Activated naive CD4-positive, alpha-beta T cell treated with anti-CD3 and anti-CD28 coated beads, Interleukin-2, amount 50 U/mL, for 24 hours (primary cell): ENCODE results near the gene PEPD.

ENCODE experiments used
- H3K27ac Mint-ChIP-seq: one replicate; pipeline ENCODE4 v1.8.0; 2021; ENCODE audit warnings: mild to moderate bottlenecking, mixed read lengths
- H3K27me3 Mint-ChIP-seq: one replicate; pipeline ENCODE4 v1.8.0; 2021; ENCODE audit warnings: mixed read lengths
- H3K36me3 Mint-ChIP-seq: one replicate; pipeline ENCODE4 v1.8.0; 2021; ENCODE audit warnings: mixed read lengths
- H3K4me1 Mint-ChIP-seq: one replicate; pipeline ENCODE4 v1.8.0; 2021; ENCODE audit warnings: mixed read lengths
- H3K4me3 Mint-ChIP-seq: one replicate; pipeline ENCODE4 v1.8.0; 2021; ENCODE audit warnings: mild to moderate bottlenecking, mixed read lengths
- H3K9me3 Mint-ChIP-seq: one replicate; pipeline ENCODE4 v1.8.0; 2021; ENCODE audit warnings: mixed read lengths

The PEPD gene

DNA sequence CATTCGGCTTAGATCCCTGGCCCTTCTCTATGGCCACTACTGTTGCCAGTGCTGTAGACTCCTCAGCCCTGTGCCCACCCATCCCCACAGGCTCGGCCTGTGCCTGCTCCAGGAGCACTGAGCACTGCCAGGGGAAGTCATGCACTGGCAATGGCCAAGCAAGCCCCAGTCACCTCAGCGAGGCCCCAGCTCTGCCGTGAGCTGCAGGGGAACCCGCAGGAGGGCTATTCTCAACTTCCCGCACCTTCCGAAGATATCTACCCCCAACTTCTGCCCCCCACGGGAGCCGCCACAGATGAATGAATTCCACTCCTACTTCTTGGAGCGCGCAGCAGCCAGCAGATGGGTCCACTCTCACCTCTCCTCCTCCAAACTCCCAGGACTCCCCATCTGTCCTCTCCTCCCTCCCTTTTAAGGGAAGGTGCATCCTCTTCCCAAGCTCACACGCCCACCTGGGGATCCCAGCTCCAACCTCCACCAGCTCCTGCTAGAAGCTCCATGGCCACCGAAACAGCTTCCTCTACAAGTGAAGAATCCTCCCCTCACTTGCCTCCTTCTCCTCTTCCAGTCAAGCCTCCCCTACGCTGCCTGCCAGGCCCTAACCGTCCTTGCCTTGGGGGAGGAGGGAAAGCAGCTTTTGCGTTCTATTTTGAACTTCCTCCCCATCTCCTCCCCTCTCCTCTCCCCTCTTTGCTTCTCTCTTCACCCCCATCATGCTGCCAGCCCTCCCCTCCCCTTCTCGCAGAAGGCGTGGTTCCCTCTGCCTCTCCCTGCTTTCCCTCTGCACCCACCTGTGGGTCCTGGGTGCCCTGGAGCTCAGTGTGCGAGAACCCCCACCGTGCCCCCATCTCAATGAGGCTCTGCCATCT lies 52.2 kb downstream of the PEPD start:
- Mint-ChIP-seq H3K36me3 (no peaks in the 10 kb centered on the region), H3K4me3 (no peak overlapping the region), H3K27me3 (no peaks in the 10 kb centered on the region), H3K4me1 (no peaks in the 10 kb centered on the region), H3K27ac (no peak overlapping the region), H3K9me3 (no peaks in the 10 kb centered on the region)

DNA sequence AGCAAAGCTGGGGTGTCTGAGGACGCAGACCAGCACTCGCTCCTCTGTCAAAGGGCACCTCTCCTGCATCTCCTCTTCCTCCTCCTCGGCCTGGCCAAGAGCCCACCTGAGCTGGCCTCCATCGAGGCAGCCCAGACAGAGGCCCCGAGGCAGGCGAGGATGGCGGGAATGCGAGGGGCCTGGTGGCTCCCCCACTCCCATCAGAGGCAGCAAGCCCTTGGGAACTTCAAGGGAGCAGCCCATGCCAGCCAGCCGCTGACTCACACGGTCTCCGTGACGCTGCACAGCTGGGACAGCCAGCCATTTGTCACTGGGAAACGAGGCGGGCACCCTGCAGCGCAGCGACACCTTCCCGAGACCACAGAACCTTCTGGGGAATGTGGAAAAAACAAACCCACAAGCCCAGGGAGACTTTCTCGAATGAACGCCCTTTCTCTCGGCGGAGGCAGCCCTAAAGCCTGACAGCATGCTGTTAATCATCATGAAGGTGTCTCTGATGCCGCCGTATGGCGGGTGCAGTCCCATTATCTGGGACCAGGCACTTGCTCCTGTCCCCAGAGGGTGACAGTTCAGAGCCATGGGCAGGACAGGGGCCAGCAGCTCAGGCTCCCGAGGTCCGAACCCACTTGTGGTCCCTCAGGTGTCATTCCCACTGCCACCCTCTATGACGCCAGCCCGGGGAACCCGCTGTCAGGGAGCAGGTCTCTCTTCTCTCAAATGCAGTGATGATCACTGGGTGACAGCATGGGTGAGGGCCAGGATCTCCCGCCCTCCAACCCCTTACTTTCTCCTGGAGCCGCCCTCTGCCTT lies 53.0 kb downstream of the PEPD start:
- H3K27me3 Mint-ChIP-seq = no peaks in the 10 kb centered on the region
- no peaks in the 10 kb centered on the region for H3K36me3 Mint-ChIP-seq
- H3K27ac Mint-ChIP-seq = no peak overlapping the region
- H3K9me3 Mint-ChIP-seq = no peaks in the 10 kb centered on the region
- H3K4me1 Mint-ChIP-seq = no peaks in the 10 kb centered on the region
- H3K4me3 Mint-ChIP-seq = no peak overlapping the region

DNA sequence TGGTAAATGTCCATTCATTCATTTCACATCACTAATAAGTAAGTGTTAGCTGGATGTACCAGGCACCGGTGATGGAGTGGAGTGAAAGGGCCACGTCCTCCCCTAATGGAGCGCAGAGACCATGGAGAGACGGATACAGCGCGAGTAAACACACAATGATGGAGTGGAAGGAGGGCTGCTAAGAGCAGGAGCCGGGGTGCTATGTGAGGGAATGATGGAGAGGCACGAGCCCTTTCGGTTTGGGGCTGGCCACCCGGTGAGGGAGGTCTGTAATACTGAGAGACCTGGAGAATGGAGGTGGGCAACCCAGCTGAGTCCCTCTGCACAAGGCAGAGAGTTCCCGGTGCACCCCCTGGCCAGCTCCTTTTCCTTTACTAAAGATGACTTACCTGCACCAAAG lies 53.7 kb downstream of the PEPD start:
- Mint-ChIP-seq H3K36me3 (no peaks in the 10 kb centered on the region), H3K9me3 (no peaks in the 10 kb centered on the region), H3K27ac (no peak overlapping the region), H3K4me1 (no peaks in the 10 kb centered on the region), H3K4me3 (no peak overlapping the region), H3K27me3 (no peaks in the 10 kb centered on the region)

DNA sequence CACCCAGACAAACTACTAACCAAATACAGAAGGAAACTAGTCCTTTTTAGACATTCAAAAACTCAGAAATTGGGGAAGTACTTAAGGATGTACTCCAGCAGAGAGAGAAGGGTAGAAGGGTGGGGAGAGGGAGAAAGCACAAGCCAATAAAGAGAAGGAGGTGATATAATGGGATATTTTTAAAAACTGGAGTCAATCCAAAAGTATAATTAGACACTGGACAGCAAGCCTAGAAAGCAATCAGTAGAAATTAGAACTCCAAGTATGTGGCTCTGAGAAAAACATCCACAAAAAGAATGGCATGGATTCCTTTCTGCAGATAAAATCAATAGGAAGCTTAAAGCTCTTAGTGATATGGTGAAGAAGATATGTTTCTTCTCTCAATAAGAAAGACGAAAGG lies 55.8 kb downstream of the PEPD start:
- no peak overlapping the region for H3K27ac Mint-ChIP-seq
- H3K36me3 Mint-ChIP-seq = no peaks in the 10 kb centered on the region
- no peaks in the 10 kb centered on the region for H3K4me1 Mint-ChIP-seq
- no peaks in the 10 kb centered on the region for H3K9me3 Mint-ChIP-seq
- H3K4me3 Mint-ChIP-seq = no peak overlapping the region
- H3K27me3 Mint-ChIP-seq = no peaks in the 10 kb centered on the region

DNA sequence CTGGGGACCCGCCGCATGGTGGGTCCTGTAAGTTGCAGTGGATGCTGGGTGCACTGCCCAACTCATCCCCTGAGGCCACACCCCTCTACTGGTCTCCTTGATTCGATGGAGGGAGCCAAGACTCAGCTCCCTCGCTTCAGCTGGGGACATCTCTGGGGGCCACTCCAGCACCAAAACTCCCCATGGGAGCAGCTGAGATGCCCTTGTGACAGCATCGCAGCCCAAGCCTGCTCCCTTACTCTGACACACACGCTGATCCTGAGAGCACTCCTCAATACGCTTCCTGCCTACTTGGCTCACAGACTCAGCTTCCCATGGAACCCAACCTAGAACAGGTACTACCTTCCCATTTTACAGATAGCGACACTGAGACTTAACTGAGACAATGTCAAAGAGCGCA lies 56.2 kb downstream of the PEPD start:
- no peaks in the 10 kb centered on the region for H3K36me3 Mint-ChIP-seq
- H3K27me3 Mint-ChIP-seq = no peaks in the 10 kb centered on the region
- H3K27ac Mint-ChIP-seq = no peak overlapping the region
- H3K4me1 Mint-ChIP-seq = no peaks in the 10 kb centered on the region
- no peaks in the 10 kb centered on the region for H3K9me3 Mint-ChIP-seq
- H3K4me3 Mint-ChIP-seq = no peak overlapping the region

DNA sequence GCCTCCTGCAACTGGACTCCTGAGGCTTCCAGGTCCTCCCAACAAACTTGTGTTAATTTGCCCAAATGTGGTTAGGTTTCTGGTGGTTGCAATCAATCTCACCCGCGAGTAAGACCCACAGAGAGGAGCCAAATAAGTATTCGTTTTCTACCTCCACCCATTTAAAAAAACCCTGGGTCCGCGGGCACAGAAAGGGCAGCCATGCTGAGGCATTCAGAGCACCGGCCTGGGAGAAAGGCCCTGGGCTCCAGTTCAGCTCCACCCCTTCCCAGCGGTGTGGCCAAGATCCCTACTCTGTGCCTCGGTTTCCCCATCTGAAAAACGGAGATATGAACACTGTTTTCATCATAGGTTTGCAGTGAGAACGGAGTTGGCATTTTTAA lies 56.9 kb downstream of the PEPD start:
- Mint-ChIP-seq H3K27ac (no peak overlapping the region), H3K36me3 (no peaks in the 10 kb centered on the region), H3K27me3 (no peaks in the 10 kb centered on the region), H3K4me3 (no peak overlapping the region), H3K4me1 (no peaks in the 10 kb centered on the region), H3K9me3 (no peaks in the 10 kb centered on the region)

DNA sequence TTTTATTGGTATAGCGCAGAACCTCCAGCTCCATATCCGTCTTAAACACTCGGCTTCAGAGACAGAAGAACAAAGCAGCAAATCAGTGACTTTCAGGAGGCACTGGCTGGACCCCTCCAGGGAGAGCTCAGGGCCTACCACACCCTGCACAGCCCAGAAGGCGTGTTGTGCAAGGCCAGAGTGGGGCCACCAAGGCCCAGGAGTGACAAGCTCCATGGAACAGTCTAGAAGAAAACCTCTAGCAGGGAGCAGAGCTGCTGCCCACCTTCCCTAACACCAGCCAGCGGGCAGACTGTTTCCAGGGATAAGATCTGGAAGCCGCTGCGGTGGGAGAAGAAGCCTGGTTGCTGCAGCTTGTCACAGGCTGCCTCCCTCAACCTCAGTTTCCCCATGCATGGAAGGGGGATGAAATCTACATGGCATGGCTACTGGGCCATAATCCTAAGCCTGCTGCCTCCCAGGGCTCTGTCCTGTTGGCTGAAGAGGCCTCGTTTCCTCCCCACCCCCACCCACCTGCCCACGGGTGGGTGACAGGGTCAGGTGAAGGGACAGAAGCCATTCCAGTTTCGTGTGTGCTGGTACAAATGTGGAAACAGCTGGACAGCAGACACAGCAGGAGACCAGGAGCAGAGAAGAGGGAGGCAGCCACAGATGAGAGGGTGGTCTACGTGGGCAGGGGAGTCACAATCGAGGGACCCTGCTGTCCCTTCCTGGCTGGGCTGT lies 57.4 kb downstream of the PEPD start:
- Mint-ChIP-seq H3K36me3 (no peaks in the 10 kb centered on the region), H3K9me3 (no peaks in the 10 kb centered on the region), H3K4me3 (no peak overlapping the region), H3K27me3 (no peaks in the 10 kb centered on the region), H3K4me1 (no peaks in the 10 kb centered on the region), H3K27ac (no peak overlapping the region)

DNA sequence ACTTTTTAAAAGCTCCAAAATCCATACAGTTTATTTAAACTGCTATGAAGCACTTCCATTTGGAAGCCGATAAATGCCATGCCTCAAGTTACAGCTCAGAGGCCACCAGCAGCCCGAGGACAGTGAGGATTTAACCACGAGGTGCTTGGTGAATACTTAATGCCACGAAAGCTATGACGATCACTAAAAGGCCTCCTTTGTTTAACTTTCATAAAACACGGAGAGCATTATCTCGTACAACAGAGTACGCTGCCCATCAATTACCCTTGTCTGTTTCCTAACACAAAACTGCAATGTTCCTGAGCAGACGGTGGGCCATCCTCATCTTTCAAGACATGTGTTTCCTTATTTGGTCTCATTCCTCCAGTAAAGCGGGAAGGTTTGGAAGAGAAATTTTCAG lies 58.4 kb downstream of the PEPD start:
- Mint-ChIP-seq H3K4me3 (no peak overlapping the region), H3K27ac (no peak overlapping the region), H3K9me3 (no peaks in the 10 kb centered on the region), H3K27me3 (no peaks in the 10 kb centered on the region), H3K4me1 (no peaks in the 10 kb centered on the region), H3K36me3 (no peaks in the 10 kb centered on the region)

DNA sequence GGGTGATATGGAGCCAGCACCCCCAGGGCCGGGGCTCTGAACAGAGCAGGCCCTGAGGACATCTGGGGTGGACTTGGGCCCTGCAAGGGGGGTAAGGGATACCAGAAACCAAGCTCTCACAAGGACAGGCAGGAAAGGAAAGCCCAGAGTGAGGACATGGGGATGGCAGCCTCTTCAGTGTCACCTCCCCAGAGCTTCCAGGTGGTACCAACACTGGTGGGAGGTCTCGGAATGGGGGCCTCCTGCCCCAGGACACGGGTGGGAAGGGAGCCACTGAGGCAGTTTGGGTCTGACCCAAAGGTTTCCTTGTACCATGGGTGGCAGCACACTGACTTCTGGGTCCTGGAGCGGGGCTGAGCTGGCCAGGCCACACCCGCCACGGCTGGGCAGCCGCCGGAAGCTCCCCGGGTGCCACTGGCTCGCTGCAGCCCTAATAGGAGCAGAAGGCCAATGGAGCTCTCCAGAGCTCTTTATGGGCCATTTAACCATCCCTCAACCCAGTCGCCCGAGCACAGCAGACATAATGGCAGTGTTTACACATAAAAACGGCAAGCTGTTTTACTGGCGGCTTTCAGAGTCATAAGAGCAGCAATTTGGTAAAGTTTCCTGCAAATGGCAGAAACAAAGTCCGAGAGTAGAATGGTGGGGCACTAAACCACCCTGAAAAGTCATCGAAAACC lies 59.3 kb downstream of the PEPD start:
- no peak overlapping the region for H3K27ac Mint-ChIP-seq
- H3K4me3 Mint-ChIP-seq = no peak overlapping the region

DNA sequence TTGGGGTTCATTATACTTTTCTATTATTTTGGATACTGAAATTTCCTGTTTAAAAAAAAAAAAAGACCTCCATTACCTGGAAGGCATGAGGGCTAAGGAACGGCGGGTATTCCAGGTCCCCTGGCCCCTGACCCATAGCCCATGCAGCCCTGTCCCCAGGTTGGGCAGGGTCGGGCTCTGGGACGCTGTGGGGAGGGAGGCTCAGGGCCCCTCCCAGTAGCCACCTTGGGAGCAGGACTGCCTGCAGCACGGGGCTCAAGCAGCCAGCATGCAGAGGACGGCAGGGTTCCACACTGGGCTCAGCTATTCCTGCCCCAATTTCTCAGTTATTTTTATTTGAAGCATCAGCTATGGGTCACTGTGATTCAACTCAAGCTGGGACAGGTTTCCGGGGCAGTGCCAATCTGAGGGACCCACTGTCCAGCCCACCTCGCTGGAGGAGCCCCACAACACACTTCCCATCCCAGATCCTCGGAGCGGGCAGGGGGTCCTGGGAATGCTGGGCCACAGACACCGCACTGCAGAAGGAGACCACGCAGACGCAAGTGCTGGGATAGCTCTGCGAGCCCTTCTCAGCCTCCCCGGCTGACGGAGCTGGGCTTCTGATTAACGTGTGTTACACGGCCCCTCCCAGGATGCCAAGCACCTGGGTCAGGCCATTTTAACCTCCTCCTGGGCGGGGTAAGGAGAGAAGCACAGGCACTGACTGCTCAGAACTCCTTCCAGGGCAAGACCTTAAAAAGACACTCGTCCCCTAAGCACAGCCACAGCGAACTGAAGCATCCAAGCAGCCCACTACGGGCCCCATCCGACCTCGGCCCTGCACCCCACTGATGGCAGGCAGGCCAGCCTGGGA lies 60.1 kb downstream of the PEPD start:
- H3K4me1 Mint-ChIP-seq = no peaks in the 10 kb centered on the region
- no peaks in the 10 kb centered on the region for H3K27me3 Mint-ChIP-seq
- H3K36me3 Mint-ChIP-seq = no peaks in the 10 kb centered on the region
- no peaks in the 10 kb centered on the region for H3K9me3 Mint-ChIP-seq
- H3K27ac Mint-ChIP-seq = no peak overlapping the region
- no peak overlapping the region for H3K4me3 Mint-ChIP-seq

More for the DNA sequence above, 59.3 kb downstream of the PEPD start:
- Mint-ChIP-seq H3K36me3 (no peaks in the 10 kb centered on the region), H3K4me1 (no peaks in the 10 kb centered on the region), H3K27me3 (no peaks in the 10 kb centered on the region), H3K9me3 (no peaks in the 10 kb centered on the region)

DNA sequence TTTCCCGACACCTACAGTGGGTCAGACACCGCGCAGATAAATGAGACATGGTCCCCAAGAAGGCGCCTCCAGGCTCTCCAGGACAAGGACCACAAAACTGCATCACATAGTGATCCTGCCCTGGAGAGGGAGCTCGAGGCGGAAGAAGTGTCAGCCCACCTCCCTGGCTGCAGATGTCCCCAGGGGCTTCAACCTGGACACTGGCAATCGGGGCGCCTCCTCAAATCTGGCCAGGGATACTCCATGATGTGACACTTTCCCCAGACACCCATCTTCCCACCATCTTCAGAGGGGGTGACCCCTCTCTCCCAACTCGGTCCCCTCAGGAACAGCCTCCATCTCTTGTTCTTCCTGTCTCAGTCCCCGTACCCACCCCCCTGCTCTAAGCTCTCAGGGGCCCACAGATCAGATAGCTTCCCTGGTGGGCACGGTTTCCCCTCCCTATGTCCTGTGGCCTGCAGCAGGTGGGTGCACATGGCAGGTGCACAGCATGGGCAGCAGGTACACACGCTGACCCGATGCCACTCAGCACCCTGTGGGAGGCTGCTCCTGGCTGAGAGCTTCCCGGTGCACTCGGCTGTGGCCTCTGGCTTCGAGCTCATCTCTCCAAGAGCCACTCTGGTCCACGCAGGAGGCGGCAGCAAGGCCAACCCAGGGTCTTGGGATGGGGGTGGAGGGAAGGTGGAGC lies 61.2 kb downstream of the PEPD start:
- H3K9me3 Mint-ChIP-seq = no peaks in the 10 kb centered on the region
- no peaks in the 10 kb centered on the region for H3K4me1 Mint-ChIP-seq
- no peaks in the 10 kb centered on the region for H3K36me3 Mint-ChIP-seq
- no peak overlapping the region for H3K27ac Mint-ChIP-seq
- H3K4me3 Mint-ChIP-seq = no peak overlapping the region
- no peaks in the 10 kb centered on the region for H3K27me3 Mint-ChIP-seq

DNA sequence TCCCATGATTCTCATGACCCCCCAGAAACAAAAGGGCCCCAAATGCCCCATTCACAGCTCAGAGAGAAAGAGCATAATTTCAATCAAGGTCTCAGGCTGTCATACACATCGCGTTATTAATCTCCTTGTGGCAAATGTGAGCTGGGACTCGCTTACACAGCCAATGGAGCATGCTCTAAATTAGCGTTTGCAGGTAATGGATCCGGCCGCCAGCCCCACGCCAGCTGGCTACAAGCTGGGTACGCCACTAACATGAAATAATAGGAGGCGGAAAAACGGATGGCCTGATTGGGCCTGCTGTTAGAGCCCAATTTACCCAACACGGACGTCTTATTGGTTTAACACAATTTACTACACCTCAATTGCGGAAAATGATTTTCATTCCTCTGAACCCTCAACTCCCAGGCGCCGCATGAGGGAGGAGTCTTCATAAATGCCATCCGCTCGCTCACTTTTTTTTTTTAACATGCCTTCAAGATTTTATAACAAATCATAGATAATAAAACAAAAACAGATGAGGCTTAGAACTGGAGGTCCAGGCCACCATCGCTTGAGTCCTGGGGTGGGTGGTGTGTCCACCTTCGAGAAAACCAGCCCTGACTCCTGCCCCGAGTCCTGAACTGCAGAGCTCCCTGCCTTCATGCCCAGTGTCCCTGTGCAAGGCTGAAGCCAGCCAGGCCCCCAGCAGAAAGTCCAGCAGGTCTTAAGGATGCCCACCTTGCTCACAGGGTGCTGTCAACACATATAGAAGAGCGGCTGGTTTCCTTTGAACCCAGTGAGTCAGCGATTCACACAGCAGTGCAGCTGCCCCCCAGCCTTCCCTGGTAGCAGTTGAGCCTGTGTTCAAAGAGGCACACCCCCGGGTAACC lies 62.1 kb downstream of the PEPD start:
- H3K27ac Mint-ChIP-seq = peak overlapping the region; percentile 63
- H3K36me3 Mint-ChIP-seq = no peaks in the 10 kb centered on the region
- no peaks in the 10 kb centered on the region for H3K27me3 Mint-ChIP-seq
- H3K9me3 Mint-ChIP-seq = no peaks in the 10 kb centered on the region
- no peak overlapping the region for H3K4me3 Mint-ChIP-seq
- H3K4me1 Mint-ChIP-seq = no peaks in the 10 kb centered on the region

DNA sequence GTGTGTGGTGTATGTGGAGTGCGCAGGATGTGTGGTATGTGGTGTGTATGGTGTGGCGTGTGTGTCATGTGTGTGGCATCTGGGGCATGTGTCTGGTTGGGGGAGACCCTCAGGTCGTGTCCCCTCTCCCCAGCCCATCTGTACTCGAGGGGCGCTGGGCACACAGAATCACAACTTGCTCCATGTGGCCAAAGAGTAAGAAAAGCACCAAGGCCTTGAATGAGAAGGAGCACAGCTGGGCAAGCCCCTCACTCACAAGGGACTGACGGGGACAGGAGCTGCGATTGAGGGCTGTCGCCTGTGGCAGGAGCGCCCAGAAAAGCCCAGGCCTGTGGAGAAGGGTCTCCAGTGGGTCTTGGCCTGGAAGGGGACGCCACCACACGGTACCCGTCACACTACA lies 62.8 kb downstream of the PEPD start:
- Mint-ChIP-seq H3K27me3 (no peaks in the 10 kb centered on the region), H3K9me3 (no peaks in the 10 kb centered on the region), H3K4me1 (no peaks in the 10 kb centered on the region), H3K27ac (no peak overlapping the region), H3K4me3 (no peak overlapping the region), H3K36me3 (no peaks in the 10 kb centered on the region)
